ENCODE data around the gene LY6G6F. TPM values are rescaled to one million over a fixed set of nuclear protein-coding genes. Genes with fewer than 3 reads are reported as not detected.

LY6G6F gene
- total and polyA plus RNA-seq, 2 of the 13 experiments (the other 11 are each of a cell fraction or from before 2014, with no cell fraction given) = not detected

- Histone ChIP-seq H2AFZ (ENCODE audit: low read length) (no peak overlapping the region), H3K79me2 (ENCODE audit: insufficient read depth, low read length) (no peaks in the 10 kb centered on the region), H3K4me1 (ENCODE audit: insufficient read depth, low read length) (peaks cover 12% of the 10 kb centered on the region; the same call in 1 of the 2 replicates), H3K27me3 (ENCODE audit: control insufficient read depth in 1 of 2, insufficient read depth in 2 of 2, low read length in 2 of 2) (no peaks in the 10 kb centered on the region), H3K4me3 (replicated peaks in 1 of 3; ENCODE audit: insufficient read depth in 1 of 3, low read depth in 2 of 3, low read length in 3 of 3) (no peak overlapping the region), H3K36me3 (replicated peaks in 1 of 2; ENCODE audit: control insufficient read depth in 1 of 2, insufficient read depth in 2 of 2, low read length in 2 of 2) (peaks cover 58 to 77% of the 10 kb centered on the region in 2 experiments), H3K9ac (ENCODE audit: insufficient read depth, low read depth, low read length) (no peak overlapping the region), H3K4me2 (ENCODE audit: low read depth, low read length) (no peak overlapping the region), H3K9me3 (ENCODE audit: low read length) (no peaks in the 10 kb centered on the region), H3K27ac (ENCODE audit: extremely low read length, insufficient read depth, low read length) (no peak overlapping the region), H4K20me1 (ENCODE audit: insufficient read depth, low read length) (no peaks in the 10 kb centered on the region)
- in situ Hi-C loops (cut with HindIII; ENCODE audit: extremely low pct_ligation_motif_present, low pct_unique_long_range_greater_than_20kb) = no loop called here
- intact Hi-C loops (cut with micrococcal nuclease; ENCODE audit: unreplicated experiment) = no loop called here
- ChIA-PET CTCF (ENCODE audit: low intra/inter-chr PET ratio, low total read pairs) (no interaction called here), POLR2A (interaction anchor here (1.4 to 4.9 kb wide), 2 partner anchors 11 to 75 kb away, joined by 4 to 22 read pairs; partner anchors contain the start of gene ABHD16A)
- WGBS (ENCODE audit: low lambda C conversion rate) = 98% methylated on average over 12 of the region's 12 CpGs
- no peak for DNase-seq (ENCODE audit: low spot score)
- no TSS peak for BruUV-seq (replicated peaks)
- no peak for ATAC-seq
- TF ChIP-seq ZNF10 (CRISPR knock-in tag; IDR thresholded peaks at IDR 0.05; ENCODE audit: borderline replicate concordance, low read depth) (no peak), WIZ (CRISPR knock-in tag; IDR thresholded peaks at IDR 0.05) (no peak), ZNF552 (CRISPR knock-in tag; IDR thresholded peaks at IDR 0.05; ENCODE audit: borderline replicate concordance) (no peak), RARG (CRISPR knock-in tag; IDR thresholded peaks at IDR 0.05; ENCODE audit: low read depth) (no peak), KLF16 (CRISPR knock-in tag; IDR thresholded peaks at IDR 0.05) (no peak), ZBTB1 (CRISPR knock-in tag; IDR thresholded peaks at IDR 0.05; ENCODE audit: borderline replicate concordance) (no peak), ZNF883 (CRISPR knock-in tag; IDR thresholded peaks at IDR 0.05; ENCODE audit: not compliant biosample characterization) (no peak), ZNF225 (CRISPR knock-in tag; IDR thresholded peaks at IDR 0.05) (no peak), ATF5 (CRISPR knock-in tag; IDR thresholded peaks at IDR 0.05; ENCODE audit: low read depth) (no peak), ZNF543 (CRISPR knock-in tag; IDR thresholded peaks at IDR 0.05) (no peak), SALL1 (CRISPR knock-in tag; IDR thresholded peaks at IDR 0.05) (no peak), FOXJ3 (CRISPR knock-in tag; IDR thresholded peaks at IDR 0.05; ENCODE audit: borderline replicate concordance) (no peak)
- FAIRE-seq = no peak
Measured at GRCh38 chr6:31691564-31692108, 15.0 kb upstream of the LY6G6F start.
